Fibroblast of skin of left quadriceps (primary cell): ENCODE results near the gene ACOT7.
A peak's percentile ranks its signal among the peaks of the same experiment; 100 is the strongest.

Experiments
- DNase-seq, 2 experiments: peaks; one replicate each; pipeline ENCODE4 v3.0.0-alpha.2; 2013; ENCODE audit warnings: low read depth in 2 of 2

ACOT7 gene

GRCh38 chr1:6285336-6285735 lies 108.2 kb downstream of the ACOT7 start:
- DNase-seq, result no peak

- no peak for DNase-seq
Measured at GRCh38 chr1:6282577-6283270, 110.8 kb downstream of the ACOT7 start.

GRCh38 chr1:6281511-6282402 lies 111.8 kb downstream of the ACOT7 start:
- no peak for DNase-seq

- DNase-seq, result no peak
Measured at GRCh38 chr1:6280761-6281451, 112.7 kb downstream of the ACOT7 start.

GRCh38 chr1:6279613-6280383 lies 113.8 kb downstream of the ACOT7 start:
- DNase-seq, result no peak

- DNase-seq, result no peak
Measured at GRCh38 chr1:6279066-6279465, 114.5 kb downstream of the ACOT7 start.

- DNase-seq, result no peak
Measured at GRCh38 chr1:6278263-6278662, 115.3 kb downstream of the ACOT7 start.

GRCh38 chr1:6276811-6277555 lies 116.6 kb downstream of the ACOT7 start:
- no peak for DNase-seq

- peak; percentile 65 to 66 for DNase-seq
Measured at GRCh38 chr1:6275826-6276782, 117.5 kb downstream of the ACOT7 start.

GRCh38 chr1:6274622-6275139 lies 118.9 kb downstream of the ACOT7 start:
- no peak for DNase-seq

- DNase-seq, result no peak
Measured at GRCh38 chr1:6274102-6274501, 119.5 kb downstream of the ACOT7 start.

GRCh38 chr1:6273380-6273891 lies 120.1 kb downstream of the ACOT7 start:
- DNase-seq, result peak in 1 of 2 experiments; percentile 31

GRCh38 chr1:6272868-6273267 lies 120.7 kb downstream of the ACOT7 start:
- no peak for DNase-seq

GRCh38 chr1:6272452-6272851 lies 121.1 kb downstream of the ACOT7 start:
- no peak for DNase-seq

- DNase-seq, result no peak
Measured at GRCh38 chr1:6271554-6271953, 122.0 kb downstream of the ACOT7 start.

- DNase-seq, result no peak
Measured at GRCh38 chr1:6271006-6271405, 122.6 kb downstream of the ACOT7 start.

- DNase-seq, result no peak
Measured at GRCh38 chr1:6270401-6270800, 123.2 kb downstream of the ACOT7 start.

GRCh38 chr1:6269720-6270400 lies 123.7 kb downstream of the ACOT7 start:
- DNase-seq, result no peak

GRCh38 chr1:6269296-6269695 lies 124.3 kb downstream of the ACOT7 start:
- no peak for DNase-seq
